B cell (primary cell): ENCODE measurements around the gene CPED1. TPM values are rescaled to one million over a fixed set of nuclear protein-coding genes. Genes with fewer than 3 reads are reported as not detected.

Experiments used
- ATAC-seq: fragments of 200-7000 bp; cut with Tn5 transposase; one replicate; pipeline ENCODE4 v1.10.0; 2021; ENCODE audit warnings: low read depth, mild to moderate bottlenecking, moderate number of reproducible peaks, moderate library complexity
- CTCF ChIA-PET: fragments of 350-600 bp; sonication (Branson Sonifier 250); formaldehyde crosslinking; loops from one replicate; lab custom pipeline; 2021; ENCODE audit warnings: antibody characterized with exemption, inconsistent platforms; lab: Charles Lee
- POLR2A ChIA-PET: fragments of 350-600 bp; sonication (Branson Sonifier 250); formaldehyde crosslinking; loops from one replicate; lab custom pipeline; 2021; ENCODE audit warnings: antibody characterized with exemption; lab: Charles Lee
- DNase-seq: peaks from one replicate; pipeline ENCODE4 v3.0.0; 2013
- H2AFZ ChIP-seq: 2 replicates; pipeline ENCODE4 v1.6.1; 2012; ENCODE audit warnings: mild to moderate bottlenecking, low read depth, low read length; ENCODE audit not compliant: insufficient read depth, poor library complexity, severe bottlenecking
- H3K27ac ChIP-seq, 2 donors: 1 replicate in 1 of 2; 2 replicates in 1 of 2; pipeline ENCODE4 v1.5.1; 2012 to 2013; ENCODE audit warnings: low read length in 2 of 2, mild to moderate bottlenecking in 2 of 2, moderate library complexity in 1 of 2
- H3K27me3 ChIP-seq, 4 experiments: fragments of 200-600 bp in 1 of 4; sonication (generic) in 1 of 4; replicated peaks in 1 of 4; 1 replicate in 2 of 4; 2 replicates in 2 of 4; pipeline versions ENCODE4 v1.6.1 to v1.7.0; 2013 to 2016; ENCODE audit warnings: low read length in 3 of 4, mild to moderate bottlenecking in 2 of 4, mixed read lengths in 1 of 4, moderate library complexity in 1 of 4; ENCODE audit not compliant: insufficient read depth in 4 of 4, control insufficient read depth in 3 of 4; ENCODE audit errors: control extremely low read depth in 1 of 4
- H3K36me3 ChIP-seq, 2 experiments: replicated peaks in 1 of 2; 1 replicate in 1 of 2; 2 replicates in 1 of 2; pipeline versions ENCODE4 v1.6.1 to v1.7.1; 2013; ENCODE audit warnings: low read length in 1 of 2; ENCODE audit not compliant: insufficient read depth in 2 of 2, control insufficient read depth in 1 of 2; ENCODE audit errors: control extremely low read depth in 1 of 2, extremely low read depth in 1 of 2
- H3K4me1 ChIP-seq, 2 donors: fragments of 200-600 bp in 1 of 2; sonication (generic) in 1 of 2; 1 replicate in 1 of 2; 2 replicates in 1 of 2; pipeline versions ENCODE4 v1.5.1 to v1.6.1; 2013 to 2017; ENCODE audit warnings: low read length in 2 of 2; ENCODE audit not compliant: control insufficient read depth in 2 of 2, insufficient read depth in 2 of 2
- H3K4me2 ChIP-seq: replicated peaks from 2 replicates; pipeline ENCODE3; 2012; ENCODE audit warnings: mild to moderate bottlenecking, low read depth, low read length; ENCODE audit not compliant: poor library complexity, severe bottlenecking
- H3K4me3 ChIP-seq, 5 experiments: fragments of 200-600 bp in 1 of 5; sonication (generic) in 1 of 5; 1 replicate in 3 of 5; 2 replicates in 2 of 5; pipeline versions ENCODE4 v1.5.1 to v1.7.0; 2011 to 2016; ENCODE audit warnings: low read length in 4 of 5, mild to moderate bottlenecking in 4 of 5, low read depth in 2 of 5, control low read depth in 1 of 5, moderate library complexity in 1 of 5; ENCODE audit not compliant: insufficient read depth in 1 of 5; ENCODE audit errors: control extremely low read depth in 1 of 5, extremely low read depth in 1 of 5
- H3K79me2 ChIP-seq: fragments of 200-600 bp; sonication (generic); one replicate; pipeline ENCODE4 v1.6.0; 2016; ENCODE audit warnings: low read length; ENCODE audit not compliant: control insufficient read depth, insufficient read depth
- H3K9ac ChIP-seq: fragments of 200-600 bp; sonication (generic); 2 replicates; pipeline ENCODE4 v1.6.1; 2017; ENCODE audit warnings: mild to moderate bottlenecking, low read length, moderate library complexity
- H3K9me3 ChIP-seq, 3 donors: one replicate each; pipeline versions ENCODE4 v1.6.1 to v1.7.1; 2013; ENCODE audit warnings: low read length in 2 of 3; ENCODE audit not compliant: control insufficient read depth in 2 of 3, insufficient read depth in 1 of 3; ENCODE audit errors: control extremely low read depth in 1 of 3
- H4K20me1 ChIP-seq: 2 replicates; pipeline ENCODE4 v1.6.0; 2012; ENCODE audit warnings: mild to moderate bottlenecking, low read length; ENCODE audit not compliant: insufficient read depth, control insufficient read depth, poor library complexity, severe bottlenecking
- H3K27ac Mint-ChIP-seq: one replicate; pipeline ENCODE4 v1.8.0; 2021; ENCODE audit warnings: mixed read lengths
- H3K27me3 Mint-ChIP-seq: one replicate; pipeline ENCODE4 v1.8.0; 2021; ENCODE audit warnings: mixed read lengths
- H3K4me1 Mint-ChIP-seq: one replicate; pipeline ENCODE4 v1.8.0; 2021; ENCODE audit warnings: mixed read lengths
- H3K4me3 Mint-ChIP-seq: one replicate; pipeline ENCODE4 v1.8.0; 2021; ENCODE audit warnings: mixed read lengths
- H3K9me3 Mint-ChIP-seq: one replicate; pipeline ENCODE4 v1.8.0; 2022; ENCODE audit warnings: mixed read lengths; ENCODE audit not compliant: insufficient read depth
- CTCF ChIP-seq: fragments of 200-600 bp; IDR thresholded peaks from one replicate; pipeline ENCODE4 v1.8.0; 2022; ENCODE audit warnings: antibody characterized with exemption, mild to moderate bottlenecking
- EZH2 ChIP-seq: IDR thresholded peaks from 2 replicates; pipeline ENCODE4 v1.6.1; 2012; ENCODE audit warnings: borderline replicate concordance, low read depth, mild to moderate bottlenecking, moderate library complexity, low read length; ENCODE audit not compliant: insufficient read depth, poor library complexity, severe bottlenecking
- WGBS: methylation state at CpG from one replicate; pipeline ENCODE4 v1.1.5; 2013; ENCODE audit warnings: missing lambda C conversion rate; ENCODE audit not compliant: insufficient coverage; 5-methylcytosine and 5-hydroxymethylcytosine counted together
- intact Hi-C: fragments of 100-400 bp; cut with micrococcal nuclease; formaldehyde crosslinking; loops from one replicate; pipeline ENCODE4 v1.10.0; 2022
- polyA plus RNA-seq: library from polyadenylated mRNA; depleted of rRNA; stranded (reverse); fragments of >200 nt; gene quantifications from 2 replicates; pipeline ENCODE4 v1.2.3, GENCODE V29; 2012
- small RNA-seq: library from RNA; depleted of rRNA; stranded (forward); fragments of <200 nt; gene quantifications from one replicate; pipeline ENCODE3, GENCODE V24; 2012; ENCODE audit warnings: low replicate concordance, low read depth; ENCODE audit not compliant: insufficient read length
- total RNA-seq, 2 donors: library from RNA; stranded (reverse); fragments of 120-200 nt in 1 of 2; gene quantifications; 1 replicate in 1 of 2; 2 replicates in 1 of 2; pipeline versions ENCODE4 v1.2.3 to v1.2.4, GENCODE V29; 2013 to 2022

CPED1 gene
- total and polyA plus RNA-seq, 2 donors (not counting 1 experiment from before 2014, with no cell fraction given): 0.44 to 3.8 TPM

- no peak overlapping the region for H3K27ac Mint-ChIP-seq
- Histone ChIP-seq H3K79me2 (no peaks in the 10 kb centered on the region), H3K9me3 (no peaks in the 10 kb centered on the region), H3K4me3 (no peak overlapping the region), H2AFZ (no peak overlapping the region), H4K20me1 (no peaks in the 10 kb centered on the region), H3K9ac (no peak overlapping the region), H3K4me2 (no peak overlapping the region), H3K4me1 (no peaks in the 10 kb centered on the region), H3K27ac (peak overlapping the region in 1 of 2 donors; percentile 27), H3K27me3 (no peaks in the 10 kb centered on the region), H3K36me3 (peaks cover 16 to 24% of the 10 kb centered on the region in 2 experiments)
- no peaks in the 10 kb centered on the region for H3K9me3 Mint-ChIP-seq
- POLR2A ChIA-PET: interaction anchor here (0.6 kb wide), 1 partner anchor 145 kb away, joined by 5 read pairs; no protein-coding TSS in a partner anchor
- CTCF ChIA-PET: interaction anchor here (2.4 kb wide), 1 partner anchor 14 kb away, joined by 6 read pairs; no protein-coding TSS in a partner anchor
- intact Hi-C loops: no loop called here
- H3K27me3 Mint-ChIP-seq: no peaks in the 10 kb centered on the region
- H3K4me3 Mint-ChIP-seq: no peak overlapping the region
- ATAC-seq (no peak), DNase-seq (no peak)
- no CpG with 5 or more reads among the region's 2 CpGs for WGBS
- no peak for TF ChIP-seq CTCF
- no peak for TF ChIP-seq EZH2
- peaks cover 9% of the 10 kb centered on the region for H3K4me1 Mint-ChIP-seq
Observed at GRCh38 chr7:121344093-121344492, 355.6 kb downstream of the CPED1 start.

- no peak for ATAC-seq
- H3K4me3 ChIP-seq: no peak overlapping the region
- peaks cover 14 to 24% of the 10 kb centered on the region in 2 experiments for H3K36me3 ChIP-seq
- no peaks in the 10 kb centered on the region for H3K27me3 ChIP-seq
- ChIA-PET CTCF (interaction anchor here (2.4 kb wide), 1 partner anchor 14 kb away, joined by 6 read pairs; no protein-coding TSS in a partner anchor), POLR2A (no interaction called here)
- H3K4me1 ChIP-seq: no peaks in the 10 kb centered on the region
- no peaks in the 10 kb centered on the region for H4K20me1 ChIP-seq
- H3K79me2 ChIP-seq: no peaks in the 10 kb centered on the region
- H3K9ac ChIP-seq: no peak overlapping the region
- no peaks in the 10 kb centered on the region for H3K27me3 Mint-ChIP-seq
- intact Hi-C loops: no loop called here
- peak overlapping the region in 1 of 2 donors; percentile 27 for H3K27ac ChIP-seq
- H3K27ac Mint-ChIP-seq: no peak overlapping the region
- no peak overlapping the region for H3K4me2 ChIP-seq
- no peak overlapping the region for H2AFZ ChIP-seq
- H3K4me3 Mint-ChIP-seq: no peak overlapping the region
- no peaks in the 10 kb centered on the region for H3K9me3 ChIP-seq
- no peaks in the 10 kb centered on the region for H3K9me3 Mint-ChIP-seq
- DNase-seq: no peak
- no CpG with 5 or more reads among the region's 1 CpG for WGBS
- peaks cover 9% of the 10 kb centered on the region for H3K4me1 Mint-ChIP-seq
- TF ChIP-seq EZH2: no peak
- no peak for TF ChIP-seq CTCF
Observed at GRCh38 chr7:121344497-121344896, 356.0 kb downstream of the CPED1 start.

Small RNA genes within 50 kb of the gene (small RNA-seq; reads per million reads assigned to genes)
- gene HMGN1P18 (not detected), gene RNA5SP240 (not detected), gene RNA5SP241 (not detected), gene RNU6-517P (1.1 reads per million)

Other genes with a start within 250 kb of the CPED1 start
- not detected in 2 replicates for gene TSPAN12, start 130.6 kb upstream of the CPED1 start, total RNA-seq
- not detected in 2 replicates for gene TSPAN12, start 130.6 kb upstream of the CPED1 start, polyA plus RNA-seq
- gene ING3, start 37.9 kb upstream of the CPED1 start, total RNA-seq: 38.0 and 41.7 TPM in 2 replicates
- 29.5 and 72.6 TPM in 2 replicates for gene ING3, start 37.9 kb upstream of the CPED1 start, polyA plus RNA-seq